SK-N-MC (cell line): ENCODE data around the gene EHBP1.

Experiments
- EZH2 ChIP-seq: fragments of 200-600 bp; sonication (generic); IDR thresholded peaks from one replicate; pipeline ENCODE4 v1.6.1; 2017; ENCODE audit warnings: antibody characterized with exemption
- POLR2AphosphoS5 ChIP-seq: IDR thresholded peaks from 2 replicates; pipeline ENCODE4 v1.6.1; 2012; ENCODE audit warnings: mild to moderate bottlenecking, low read depth, low read length, borderline replicate concordance

- TF ChIP-seq POLR2AphosphoS5 (no peak), EZH2 (no peak)
Observed at GRCh38 chr2:62740221-62740620, 34.7 kb downstream of the EHBP1 start.
